HCT116 (cell line): ENCODE measurements around the gene BNC2. TPM values are rescaled to one million over a fixed set of nuclear protein-coding genes. Genes with fewer than 3 reads are reported as not detected.

ENCODE experiments used
- CEBPB ChIP-seq: IDR thresholded peaks from 2 replicates; pipeline ENCODE4 v1.6.1; 2012; ENCODE audit warnings: low read depth
- EGR1 ChIP-seq: IDR thresholded peaks from 2 replicates; pipeline ENCODE4 v1.6.1; 2012; ENCODE audit warnings: low read depth
- ELF1 ChIP-seq: IDR thresholded peaks from 2 replicates; pipeline ENCODE4 v1.6.1; 2012; ENCODE audit warnings: low read depth, borderline replicate concordance
- EZH2 ChIP-seq: fragments of 200-600 bp; sonication (generic); IDR thresholded peaks from 2 replicates; pipeline ENCODE4 v1.6.1; 2017; ENCODE audit warnings: antibody characterized with exemption, mixed run types
- EZH2phosphoT487 ChIP-seq: fragments of 200-600 bp; IDR thresholded peaks from 2 replicates; pipeline ENCODE4 v1.6.1; 2018; ENCODE audit warnings: antibody characterized with exemption, borderline replicate concordance
- POLR2AphosphoS5 ChIP-seq: IDR thresholded peaks from 2 replicates; pipeline ENCODE4 v1.6.1; 2011; ENCODE audit warnings: mild to moderate bottlenecking, low read depth, low read length, moderate library complexity
- RAD21 ChIP-seq: IDR thresholded peaks from 2 replicates; pipeline ENCODE4 v1.6.1; 2012; ENCODE audit warnings: low read depth, mild to moderate bottlenecking
- SP1 ChIP-seq: IDR thresholded peaks from 2 replicates; pipeline ENCODE4 v1.6.1; 2012; ENCODE audit warnings: low read depth
- TCF7L2 ChIP-seq: IDR thresholded peaks from 2 replicates; pipeline ENCODE4 v1.7.0; 2011; ENCODE audit warnings: borderline replicate concordance, inconsistent platforms; ENCODE audit not compliant: insufficient read depth, insufficient read length; ENCODE audit errors: extremely low read depth
- YY1 ChIP-seq: IDR thresholded peaks from 2 replicates; pipeline ENCODE4 v1.6.1; 2011; ENCODE audit warnings: low read length, low read depth, moderate library complexity, mild to moderate bottlenecking; ENCODE audit not compliant: insufficient replicate concordance; ENCODE audit errors: extremely low read depth
- total RNA-seq: library from RNA; stranded (reverse); gene quantifications from one replicate; pipeline ENCODE4 v1.2.1, GENCODE V29; 2021; ENCODE audit not compliant: unreplicated experiment
- TF ChIP-seq, protein P1 (sequence below), 3 experiments: fragments of 200-600 bp in 1 of 3; sonication (generic) in 1 of 3; IDR thresholded peaks in 2 of 3; conservative IDR thresholded peaks in 1 of 3; 2 replicates each; pipeline ENCODE4 v1.5.1; 2012 to 2017; ENCODE audit warnings: low read depth in 2 of 3, low read length in 2 of 3, antibody characterized with exemption in 1 of 3, borderline replicate concordance in 1 of 3, control low read depth in 1 of 3, mild to moderate bottlenecking in 1 of 3, mixed read lengths in 1 of 3, mixed run types in 1 of 3, moderate library complexity in 1 of 3; ENCODE audit not compliant: insufficient read depth in 1 of 3
- TF ChIP-seq, protein P2 (sequence below): IDR thresholded peaks from 2 replicates; pipeline ENCODE4 v1.6.1; 2011; ENCODE audit warnings: mild to moderate bottlenecking, low read length, moderate library complexity; ENCODE audit not compliant: insufficient replicate concordance; ENCODE audit errors: extremely low read depth

Gene BNC2
- total RNA-seq, 1 experiment from 2014 or later: 0.37 TPM

DNA sequence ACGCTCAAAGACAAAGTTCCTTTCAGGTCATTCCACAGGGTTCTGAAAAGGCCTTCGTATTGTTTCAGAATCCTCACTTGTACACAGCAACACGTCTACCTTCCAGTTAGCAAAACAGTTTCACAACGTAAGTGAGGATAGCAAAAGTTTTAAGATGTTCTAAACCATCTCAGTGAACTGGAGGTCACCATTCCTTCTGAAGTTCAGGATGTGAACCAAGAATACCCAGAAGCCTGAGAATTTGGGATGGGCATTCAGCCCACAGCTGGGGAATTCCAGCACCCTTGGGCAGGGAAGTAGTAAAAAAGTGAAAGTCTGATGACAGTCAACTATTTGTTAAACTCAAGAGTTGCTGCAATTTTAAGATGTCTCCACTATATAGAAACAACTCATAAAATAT, 224.5 kb downstream of the BNC2 start (continued):
- TF ChIP-seq, protein P1, sequence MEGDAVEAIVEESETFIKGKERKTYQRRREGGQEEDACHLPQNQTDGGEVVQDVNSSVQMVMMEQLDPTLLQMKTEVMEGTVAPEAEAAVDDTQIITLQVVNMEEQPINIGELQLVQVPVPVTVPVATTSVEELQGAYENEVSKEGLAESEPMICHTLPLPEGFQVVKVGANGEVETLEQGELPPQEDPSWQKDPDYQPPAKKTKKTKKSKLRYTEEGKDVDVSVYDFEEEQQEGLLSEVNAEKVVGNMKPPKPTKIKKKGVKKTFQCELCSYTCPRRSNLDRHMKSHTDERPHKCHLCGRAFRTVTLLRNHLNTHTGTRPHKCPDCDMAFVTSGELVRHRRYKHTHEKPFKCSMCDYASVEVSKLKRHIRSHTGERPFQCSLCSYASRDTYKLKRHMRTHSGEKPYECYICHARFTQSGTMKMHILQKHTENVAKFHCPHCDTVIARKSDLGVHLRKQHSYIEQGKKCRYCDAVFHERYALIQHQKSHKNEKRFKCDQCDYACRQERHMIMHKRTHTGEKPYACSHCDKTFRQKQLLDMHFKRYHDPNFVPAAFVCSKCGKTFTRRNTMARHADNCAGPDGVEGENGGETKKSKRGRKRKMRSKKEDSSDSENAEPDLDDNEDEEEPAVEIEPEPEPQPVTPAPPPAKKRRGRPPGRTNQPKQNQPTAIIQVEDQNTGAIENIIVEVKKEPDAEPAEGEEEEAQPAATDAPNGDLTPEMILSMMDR (IDR thresholded peaks at IDR 0.05 in 2 of 3, conservative IDR thresholded peaks at IDR 0.05 in 1 of 3; ENCODE audit: borderline replicate concordance in 1 of 3, insufficient read depth in 1 of 3, low read depth in 2 of 3, low read length in 2 of 3): no peak
- TF ChIP-seq CEBPB: no peak
- no peak for TF ChIP-seq TCF7L2
- no peak for TF ChIP-seq ELF1
- TF ChIP-seq EGR1: no peak
- no peak for TF ChIP-seq EZH2phosphoT487
- TF ChIP-seq POLR2AphosphoS5: no peak
- TF ChIP-seq EZH2: no peak
- TF ChIP-seq, protein P2, sequence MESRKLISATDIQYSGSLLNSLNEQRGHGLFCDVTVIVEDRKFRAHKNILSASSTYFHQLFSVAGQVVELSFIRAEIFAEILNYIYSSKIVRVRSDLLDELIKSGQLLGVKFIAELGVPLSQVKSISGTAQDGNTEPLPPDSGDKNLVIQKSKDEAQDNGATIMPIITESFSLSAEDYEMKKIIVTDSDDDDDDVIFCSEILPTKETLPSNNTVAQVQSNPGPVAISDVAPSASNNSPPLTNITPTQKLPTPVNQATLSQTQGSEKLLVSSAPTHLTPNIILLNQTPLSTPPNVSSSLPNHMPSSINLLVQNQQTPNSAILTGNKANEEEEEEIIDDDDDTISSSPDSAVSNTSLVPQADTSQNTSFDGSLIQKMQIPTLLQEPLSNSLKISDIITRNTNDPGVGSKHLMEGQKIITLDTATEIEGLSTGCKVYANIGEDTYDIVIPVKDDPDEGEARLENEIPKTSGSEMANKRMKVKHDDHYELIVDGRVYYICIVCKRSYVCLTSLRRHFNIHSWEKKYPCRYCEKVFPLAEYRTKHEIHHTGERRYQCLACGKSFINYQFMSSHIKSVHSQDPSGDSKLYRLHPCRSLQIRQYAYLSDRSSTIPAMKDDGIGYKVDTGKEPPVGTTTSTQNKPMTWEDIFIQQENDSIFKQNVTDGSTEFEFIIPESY: no peak
- TF ChIP-seq YY1: no peak
- no peak for TF ChIP-seq RAD21
- TF ChIP-seq SP1: no peak
